Stimulated activated CD8-positive, alpha-beta memory T cell treated with anti-CD3 and anti-CD28 coated beads, Interleukin-4, amount 100 ng/mL, for 24 hours (primary cell): ENCODE data around the gene RSRC2.
"Not testable (repeated sequence)": the region's sequence is repeated elsewhere in the genome, so short reads cannot be mapped to it uniquely, and the experiment has no call there.

Experiments used
- DNase-seq: peaks from one replicate; pipeline ENCODE4 v3.0.0-alpha.2; 2020; ENCODE audit warnings: low read depth

Gene RSRC2

DNA sequence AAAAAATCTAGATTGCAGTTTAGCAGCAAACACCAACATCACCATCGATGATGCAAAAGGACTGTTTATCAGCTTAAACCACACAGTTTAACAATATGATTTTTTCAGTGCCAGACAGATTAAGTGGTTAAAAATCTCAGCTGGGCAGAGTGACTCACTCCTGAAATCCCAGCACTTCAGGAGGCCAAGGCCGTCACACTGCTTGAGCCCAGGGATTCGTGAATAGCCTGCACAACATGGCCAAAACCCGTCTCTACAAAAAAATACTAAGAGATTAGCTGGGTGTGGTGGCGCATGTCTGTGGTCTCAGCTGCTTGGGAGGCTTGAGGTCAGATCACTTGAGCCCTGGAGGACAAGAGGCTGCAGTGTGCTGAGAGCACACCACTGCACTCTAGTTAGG lies 8.9 kb downstream of the RSRC2 start:
- no peak for DNase-seq

DNA sequence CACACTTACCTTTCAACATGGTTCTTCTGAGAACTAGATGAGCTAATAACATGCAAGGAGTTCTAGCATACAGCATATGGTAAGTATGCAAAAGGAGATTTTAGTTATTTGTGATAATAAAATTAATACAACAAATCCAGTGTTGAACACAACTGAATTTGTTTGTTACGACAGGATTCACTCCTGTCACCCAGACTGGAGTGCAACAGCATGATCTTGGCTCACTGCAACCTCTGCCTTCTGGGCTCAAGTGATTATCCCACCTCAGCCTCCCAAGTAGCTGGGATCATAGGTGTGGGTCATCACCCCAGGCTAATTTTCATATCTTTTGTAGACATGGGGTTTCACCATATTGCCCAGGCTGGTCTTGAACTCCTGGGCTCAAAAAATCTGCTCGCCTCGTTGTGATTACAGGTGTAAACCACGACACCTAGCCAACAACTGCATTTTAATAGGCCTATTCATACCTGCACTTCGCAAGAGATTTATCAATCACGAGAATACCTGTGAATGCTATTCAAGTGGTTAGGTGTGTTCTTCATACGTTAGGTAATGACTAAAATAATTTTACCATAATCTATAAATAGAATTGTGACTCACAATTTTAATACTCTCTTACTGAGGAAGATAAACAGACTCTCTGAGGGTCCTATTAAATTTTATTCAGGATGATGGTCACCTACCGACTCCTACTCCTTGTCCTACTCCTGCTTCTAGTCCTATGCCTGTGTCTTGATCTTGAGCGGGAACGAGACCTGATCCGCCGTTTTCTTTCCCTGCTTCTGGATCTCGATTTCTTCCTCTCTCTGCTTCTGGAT lies 10.0 kb downstream of the RSRC2 start:
- no peak for DNase-seq

- no peak for DNase-seq
Observed at GRCh38 chr12:122515275-122515674, 11.5 kb downstream of the RSRC2 start.

DNA sequence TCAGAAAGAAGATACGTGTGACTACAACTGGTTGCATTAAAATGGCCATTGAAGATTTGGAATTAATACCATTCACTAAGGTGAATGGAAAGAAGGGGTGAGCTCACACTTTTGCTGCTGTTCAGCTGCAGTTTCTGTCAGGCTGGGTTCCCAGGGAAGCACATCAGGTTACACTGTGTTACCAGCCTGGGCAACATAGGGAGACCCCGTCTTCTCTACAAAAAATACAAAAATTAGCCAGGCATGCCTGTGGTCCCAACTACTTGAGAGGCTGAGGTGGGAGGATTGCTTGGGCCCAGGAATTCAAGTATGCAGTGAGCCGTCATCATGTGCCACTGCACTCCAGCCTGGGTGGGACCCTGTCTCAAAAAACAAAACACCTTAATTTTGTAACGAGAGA lies 13.1 kb downstream of the RSRC2 start:
- DNase-seq: no peak

DNA sequence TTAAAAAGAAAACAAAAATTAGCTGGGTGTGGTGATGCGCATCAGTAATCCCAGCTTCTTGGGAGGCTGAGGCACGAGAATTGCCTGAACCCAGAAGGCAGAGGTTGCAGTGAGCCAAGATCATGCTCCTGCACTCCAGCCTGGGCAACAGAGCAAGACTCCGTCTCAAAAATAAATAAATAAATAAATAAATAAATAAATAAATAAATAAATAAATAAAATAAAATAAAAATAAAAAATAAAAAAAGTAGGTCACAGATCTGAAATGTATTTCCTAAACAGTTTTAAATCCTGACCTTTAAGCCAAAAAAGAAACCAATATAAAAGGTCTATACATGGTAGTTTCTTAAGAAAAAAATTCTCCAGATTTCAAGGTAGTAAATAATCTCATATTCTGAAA lies 13.7 kb downstream of the RSRC2 start:
- not testable (repeated sequence) for DNase-seq

GRCh38 chr12:122508163-122508562 lies 18.6 kb downstream of the RSRC2 start:
- DNase-seq: no peak

DNA sequence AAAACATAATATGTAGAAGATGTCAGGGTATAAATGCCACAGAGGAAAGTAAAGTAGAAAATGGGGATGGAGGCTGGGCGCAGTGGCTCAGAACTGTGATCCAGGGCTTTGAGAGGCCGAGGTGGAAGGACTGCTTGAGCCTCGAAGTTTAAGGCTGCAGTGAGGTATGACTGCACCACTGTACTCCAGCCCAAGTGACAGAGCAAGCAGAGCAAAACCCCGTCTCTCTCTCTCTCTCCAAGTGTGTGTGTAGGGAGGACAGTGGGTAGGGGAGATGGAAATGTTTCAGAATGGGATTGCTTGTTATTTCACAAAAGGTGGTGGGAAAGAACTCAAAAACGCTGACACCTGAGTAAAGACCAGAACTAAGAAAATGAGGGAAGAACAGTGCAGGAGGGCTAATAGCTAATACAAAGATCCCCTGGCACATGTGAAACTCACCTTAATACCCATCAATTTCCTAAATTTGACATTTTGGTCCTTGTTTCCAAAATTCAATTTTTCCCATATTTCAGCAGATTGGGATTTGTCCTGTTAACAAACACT lies 20.3 kb downstream of the RSRC2 start:
- DNase-seq: no peak

DNA sequence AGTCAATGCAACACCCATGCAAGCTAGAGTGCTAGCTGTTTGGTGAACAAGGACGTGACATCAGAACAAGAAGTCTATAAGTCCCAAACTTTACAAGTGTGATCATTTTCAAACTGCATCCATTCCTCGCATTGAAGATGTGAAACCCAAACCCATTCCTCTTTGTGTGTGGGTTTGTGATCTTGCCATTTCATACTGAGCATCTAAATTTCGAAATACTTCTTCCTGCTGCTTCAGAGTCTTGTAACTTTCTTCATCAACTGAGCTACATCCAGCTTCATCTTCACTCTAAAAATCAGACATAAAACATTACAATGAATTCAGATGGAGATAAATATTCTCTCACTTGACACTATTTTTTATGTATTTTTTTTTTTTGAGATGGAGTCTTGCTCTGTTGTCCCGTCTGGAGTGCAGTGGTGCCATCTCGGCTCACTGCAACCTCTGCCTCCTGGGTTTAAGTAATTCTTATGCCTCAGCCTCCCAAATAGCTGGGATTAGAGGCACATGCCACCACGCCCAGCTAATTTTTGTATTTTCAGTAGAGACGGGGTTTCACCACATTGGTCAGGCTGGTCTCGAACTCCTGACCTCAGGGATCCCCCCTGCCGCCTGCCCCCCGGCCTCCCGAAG lies 21.2 kb downstream of the RSRC2 start:
- DNase-seq: no peak

GRCh38 chr12:122503783-122504590 lies 22.7 kb downstream of the RSRC2 start:
- no peak for DNase-seq

- DNase-seq: no peak
Observed at GRCh38 chr12:122503147-122503751, 23.5 kb downstream of the RSRC2 start.

GRCh38 chr12:122501489-122501989 lies 25.2 kb downstream of the RSRC2 start:
- DNase-seq: no peak

DNA sequence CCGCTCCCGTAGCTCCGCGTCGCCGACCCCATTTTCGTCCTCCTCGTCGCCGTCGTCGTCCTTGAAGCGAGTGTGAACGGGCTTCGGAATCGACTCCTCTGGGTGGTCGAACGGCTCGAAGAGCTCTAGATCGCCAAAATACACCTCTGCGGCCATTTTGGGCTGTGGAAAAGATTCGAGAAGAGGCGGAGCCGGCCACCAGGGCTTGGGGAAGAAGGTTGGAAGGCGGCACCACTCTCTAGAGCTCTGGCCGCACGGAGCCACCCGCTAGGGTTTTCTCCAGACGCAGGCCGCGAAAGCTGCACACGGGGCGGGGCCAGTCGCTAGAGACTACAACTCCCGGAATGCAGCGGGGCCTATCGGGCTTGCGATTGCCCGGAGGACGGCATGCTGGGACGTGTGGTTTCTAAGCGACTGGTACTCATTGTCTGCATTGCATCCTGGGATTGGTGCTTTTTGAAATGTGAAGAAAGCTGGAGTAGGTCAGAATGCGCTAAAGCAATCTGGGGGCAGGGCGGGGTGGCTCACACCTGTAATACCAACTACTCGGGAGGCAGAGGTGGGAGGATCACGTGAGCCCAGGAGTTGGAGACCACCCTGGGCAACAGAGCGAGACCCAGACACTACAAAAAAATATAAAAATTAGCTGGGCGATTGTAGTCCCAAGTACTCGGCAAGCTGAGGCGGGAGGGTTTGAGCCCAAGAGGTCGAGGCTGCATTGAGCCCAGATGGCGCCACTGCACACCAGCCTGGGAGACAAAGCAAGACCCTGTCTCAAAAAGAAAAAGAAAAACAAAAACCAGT lies 25.8 kb downstream of the RSRC2 start, which contains the start of gene ZCCHC8:
Gene ZCCHC8, minus strand, starts transcription at position 248 of the 804 bp plus-strand sequence. Its CDS starts 92 bp downstream, at position 156.
- DNase-seq: peak; percentile 95

DNA sequence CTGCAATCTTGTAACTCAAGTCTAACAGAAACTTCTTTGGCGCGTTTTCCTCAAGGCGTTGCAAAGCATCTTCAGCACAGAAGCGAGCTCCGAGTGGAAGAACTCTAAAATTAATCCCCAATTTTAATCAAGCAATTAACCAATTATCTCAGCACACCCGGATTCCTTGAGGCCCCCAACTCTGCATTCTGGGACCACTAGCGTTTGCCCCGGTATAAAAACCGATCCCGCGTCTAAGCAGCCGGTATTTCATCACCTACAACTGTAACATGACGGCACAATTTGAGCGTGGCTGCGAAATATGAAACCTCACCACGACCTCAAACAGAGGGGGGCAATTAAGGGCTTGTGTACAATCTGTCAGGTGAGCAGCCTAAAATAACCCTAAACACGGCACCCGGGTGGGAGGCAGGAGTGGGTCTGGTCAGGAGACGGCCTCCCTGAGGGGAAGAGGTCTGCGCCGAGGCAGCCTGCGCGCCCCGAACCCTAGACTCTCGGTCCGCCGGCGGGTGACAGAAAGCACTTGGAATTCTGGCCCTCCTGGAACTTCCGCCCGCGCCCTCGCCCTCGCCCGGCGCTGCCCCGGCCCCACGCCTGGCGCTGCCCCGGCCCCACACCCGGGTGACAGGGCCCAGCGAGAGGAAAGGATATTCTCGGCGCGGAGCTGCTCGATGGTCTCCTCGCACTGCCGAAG lies 26.6 kb downstream of the RSRC2 start:
- DNase-seq: peak; percentile 7

DNA sequence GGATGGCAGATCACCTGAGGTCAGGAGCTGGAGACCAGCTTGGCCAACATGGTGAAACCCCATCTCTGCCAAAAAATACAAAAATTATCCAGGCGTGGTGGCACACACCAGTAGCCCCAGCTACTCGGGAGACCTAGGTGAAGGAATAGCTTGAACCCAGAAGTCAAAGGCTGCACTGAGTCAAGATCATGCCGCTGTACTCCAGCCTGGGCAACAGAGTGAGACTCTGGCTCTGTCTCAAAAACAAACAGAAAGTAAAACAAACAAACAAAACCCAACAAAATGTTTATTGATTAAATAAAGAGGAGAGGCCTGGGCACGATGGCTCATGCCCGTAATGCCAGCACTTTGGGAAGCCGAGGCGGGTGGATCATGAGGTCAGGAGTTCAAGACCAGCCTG lies 31.5 kb downstream of the RSRC2 start:
- DNase-seq: no peak

DNA sequence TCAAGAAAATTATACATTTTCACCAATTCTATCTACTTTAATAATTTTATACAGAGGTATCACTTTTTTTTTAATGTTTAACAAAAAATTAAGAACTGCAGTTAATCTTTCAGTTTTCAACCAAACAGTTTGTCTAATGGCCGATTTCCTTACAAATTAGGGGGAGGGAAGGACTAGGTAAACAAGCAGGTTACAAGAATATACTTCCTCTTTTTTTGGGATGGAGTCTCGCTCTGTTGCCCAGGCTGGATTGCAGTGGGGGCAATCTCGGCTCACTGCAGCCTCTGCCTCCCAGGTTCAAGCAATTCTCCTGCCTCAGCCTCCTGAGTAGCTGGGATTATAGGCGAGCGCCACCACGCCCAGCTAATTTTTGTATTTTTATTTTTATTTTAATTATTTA lies 33.5 kb downstream of the RSRC2 start:
- DNase-seq: not testable (repeated sequence)

- no peak for DNase-seq
Observed at GRCh38 chr12:122491991-122492390, 34.7 kb downstream of the RSRC2 start.

DNA sequence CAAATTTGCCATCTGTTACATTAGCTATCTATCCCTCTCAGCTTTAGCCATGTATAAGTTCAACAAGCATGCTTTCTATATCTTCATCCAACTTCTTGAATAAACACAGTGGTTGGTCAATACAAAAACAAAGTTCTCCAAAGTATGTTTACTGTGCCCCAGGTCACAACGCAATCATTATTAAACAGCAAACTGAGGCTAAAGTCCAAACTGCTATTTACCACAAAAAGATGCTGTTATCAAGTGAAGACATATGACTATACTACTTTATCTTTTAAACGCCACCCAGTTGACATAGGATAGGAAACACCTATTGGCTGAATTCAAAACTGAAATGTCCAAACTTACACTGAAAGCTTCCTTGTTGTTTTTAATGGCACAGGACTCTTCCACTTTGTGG lies 37.7 kb downstream of the RSRC2 start:
- no peak for DNase-seq

DNA sequence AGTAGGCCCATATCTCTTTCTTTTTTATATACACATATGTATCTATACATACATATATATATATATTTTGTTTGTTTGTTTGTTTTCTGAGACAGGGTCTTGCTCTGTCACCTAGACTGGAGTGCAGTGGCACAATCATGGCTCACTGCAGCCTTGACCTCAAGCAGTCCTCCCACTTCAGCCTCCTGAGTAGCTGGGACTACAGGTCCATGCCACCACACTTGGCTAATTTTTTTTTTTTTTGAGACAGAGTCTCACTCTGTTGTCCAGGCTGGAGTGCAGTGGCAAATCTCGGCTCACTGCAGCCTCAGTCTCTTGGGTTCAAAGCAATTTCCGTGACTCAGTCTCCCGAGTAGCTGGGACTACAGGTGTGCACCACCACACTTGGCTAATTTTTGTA lies 38.9 kb downstream of the RSRC2 start:
- not testable (repeated sequence) for DNase-seq

DNA sequence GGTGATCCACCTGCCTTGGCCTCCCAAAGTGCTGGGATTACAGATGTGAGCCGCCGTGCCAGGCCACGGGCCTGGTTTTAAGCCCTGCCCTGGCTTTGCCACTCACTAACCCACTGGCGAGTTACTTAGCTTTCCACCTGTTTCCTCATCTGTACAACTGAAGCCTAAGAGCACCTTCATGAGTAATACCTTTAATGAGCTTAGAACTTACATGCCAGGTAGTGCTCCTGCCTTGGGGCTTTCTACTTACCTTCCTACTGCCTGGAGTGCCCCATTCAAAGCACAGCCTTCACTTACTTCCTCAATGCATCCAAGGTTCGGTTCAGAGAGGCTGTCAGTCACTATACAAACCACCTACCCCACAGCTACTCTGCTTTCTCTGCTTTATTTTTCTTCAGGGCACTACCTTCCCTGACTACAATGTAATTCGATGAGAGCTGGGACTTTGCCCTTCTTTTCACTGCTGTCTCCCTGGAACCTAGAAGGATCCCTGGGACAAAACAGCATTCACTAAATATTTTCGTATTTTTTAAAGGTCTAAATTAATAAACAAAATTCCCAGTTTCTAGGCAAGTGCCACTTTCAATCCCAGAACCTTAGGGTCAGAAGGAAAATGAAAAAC lies 39.8 kb downstream of the RSRC2 start:
- no peak for DNase-seq

DNA sequence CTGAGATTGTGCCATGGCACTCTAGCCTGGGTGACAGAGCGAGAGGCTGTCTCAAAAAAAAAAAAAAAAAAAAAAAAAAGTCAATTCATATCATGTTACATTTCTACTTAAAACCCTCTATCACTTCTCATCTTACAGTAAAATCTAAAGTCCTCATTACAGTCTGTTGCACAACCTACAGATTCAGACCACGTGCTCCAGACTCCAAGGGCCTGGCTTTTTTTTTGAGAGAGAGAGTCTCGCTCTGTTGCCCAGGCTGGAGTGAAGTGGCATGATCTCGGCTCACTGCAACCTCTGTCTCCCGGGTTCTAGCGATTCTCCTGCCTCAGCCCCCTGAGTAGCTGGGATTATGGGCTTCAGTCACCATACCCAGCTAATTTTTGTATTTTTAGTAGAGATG lies 40.4 kb downstream of the RSRC2 start:
- not testable (repeated sequence) for DNase-seq
